ENCODE measurements around the gene ARID1A. TPM values are rescaled to one million over a fixed set of nuclear protein-coding genes. Genes with fewer than 3 reads are reported as not detected.

ARID1A gene
- total RNA-seq, 1 donor from 2014 or later, result 187 TPM

DNA sequence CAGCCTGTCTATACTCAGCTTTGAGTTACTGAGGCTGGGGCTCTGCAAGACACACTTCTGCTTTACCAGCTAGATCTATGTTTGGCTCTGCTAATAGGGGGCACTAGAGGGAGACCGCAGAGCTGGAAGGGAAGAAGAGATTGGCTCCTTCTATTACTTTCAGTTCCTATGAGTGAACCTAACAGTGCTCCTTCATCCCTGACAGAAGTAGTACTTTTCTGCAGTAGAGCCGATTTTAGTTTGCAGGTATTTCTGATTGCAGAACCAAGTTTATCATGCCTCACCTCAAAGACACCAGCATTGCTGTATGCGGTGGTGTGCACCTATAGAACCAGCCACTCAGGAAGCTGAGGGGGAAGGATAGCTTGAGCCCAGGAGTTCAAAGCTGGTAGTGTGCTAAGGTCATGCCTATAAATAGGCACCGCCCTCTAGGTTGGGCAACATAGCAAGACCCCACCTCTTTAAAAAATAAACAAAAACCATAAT lies 125.0 kb downstream of the ARID1A start:
- TF ChIP-seq, protein P1, sequence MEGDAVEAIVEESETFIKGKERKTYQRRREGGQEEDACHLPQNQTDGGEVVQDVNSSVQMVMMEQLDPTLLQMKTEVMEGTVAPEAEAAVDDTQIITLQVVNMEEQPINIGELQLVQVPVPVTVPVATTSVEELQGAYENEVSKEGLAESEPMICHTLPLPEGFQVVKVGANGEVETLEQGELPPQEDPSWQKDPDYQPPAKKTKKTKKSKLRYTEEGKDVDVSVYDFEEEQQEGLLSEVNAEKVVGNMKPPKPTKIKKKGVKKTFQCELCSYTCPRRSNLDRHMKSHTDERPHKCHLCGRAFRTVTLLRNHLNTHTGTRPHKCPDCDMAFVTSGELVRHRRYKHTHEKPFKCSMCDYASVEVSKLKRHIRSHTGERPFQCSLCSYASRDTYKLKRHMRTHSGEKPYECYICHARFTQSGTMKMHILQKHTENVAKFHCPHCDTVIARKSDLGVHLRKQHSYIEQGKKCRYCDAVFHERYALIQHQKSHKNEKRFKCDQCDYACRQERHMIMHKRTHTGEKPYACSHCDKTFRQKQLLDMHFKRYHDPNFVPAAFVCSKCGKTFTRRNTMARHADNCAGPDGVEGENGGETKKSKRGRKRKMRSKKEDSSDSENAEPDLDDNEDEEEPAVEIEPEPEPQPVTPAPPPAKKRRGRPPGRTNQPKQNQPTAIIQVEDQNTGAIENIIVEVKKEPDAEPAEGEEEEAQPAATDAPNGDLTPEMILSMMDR (IDR thresholded peaks at IDR 0.05; ENCODE audit: partially characterized antibody, unreplicated experiment), result no peak
- Mint-ChIP-seq H3K27ac (ENCODE audit: unreplicated experiment) (no peak overlapping the region), H3K4me3 (ENCODE audit: unreplicated experiment) (no peak overlapping the region), H3K4me1 (ENCODE audit: low read depth, unreplicated experiment) (no peaks in the 10 kb centered on the region), H3K9me3 (ENCODE audit: unreplicated experiment) (peaks cover 3% of the 10 kb centered on the region), H3K36me3 (ENCODE audit: unreplicated experiment) (no peaks in the 10 kb centered on the region), H3K27me3 (ENCODE audit: unreplicated experiment) (peaks cover 3% of the 10 kb centered on the region)
- no peak for DNase-seq

GRCh38 chr1:26822737-26823395 lies 127.1 kb downstream of the ARID1A start:
- Mint-ChIP-seq H3K9me3 (ENCODE audit: unreplicated experiment) (peaks cover 5% of the 10 kb centered on the region), H3K36me3 (ENCODE audit: unreplicated experiment) (no peaks in the 10 kb centered on the region), H3K4me3 (ENCODE audit: unreplicated experiment) (no peak overlapping the region), H3K27me3 (ENCODE audit: unreplicated experiment) (peaks cover 6% of the 10 kb centered on the region), H3K27ac (ENCODE audit: unreplicated experiment) (no peak overlapping the region), H3K4me1 (ENCODE audit: low read depth, unreplicated experiment) (peaks cover 5% of the 10 kb centered on the region)
- no peak for DNase-seq
- TF ChIP-seq, protein P1 (IDR thresholded peaks at IDR 0.05; ENCODE audit: partially characterized antibody, unreplicated experiment), result no peak

GRCh38 chr1:26824731-26825130 lies 128.9 kb downstream of the ARID1A start:
- Mint-ChIP-seq H3K9me3 (ENCODE audit: unreplicated experiment) (peaks cover 6% of the 10 kb centered on the region), H3K36me3 (ENCODE audit: unreplicated experiment) (no peaks in the 10 kb centered on the region), H3K27me3 (ENCODE audit: unreplicated experiment) (peaks cover 13% of the 10 kb centered on the region), H3K27ac (ENCODE audit: unreplicated experiment) (no peak overlapping the region), H3K4me1 (ENCODE audit: low read depth, unreplicated experiment) (peaks cover 16% of the 10 kb centered on the region), H3K4me3 (ENCODE audit: unreplicated experiment) (no peak overlapping the region)
- DNase-seq, result no peak
- TF ChIP-seq, protein P1 (IDR thresholded peaks at IDR 0.05; ENCODE audit: partially characterized antibody, unreplicated experiment), result no peak

- DNase-seq, result peak; percentile 82
- H3K27ac Mint-ChIP-seq (ENCODE audit: unreplicated experiment), result peak within 1 kb of the TSS; percentile 96
- H3K4me3 Mint-ChIP-seq (ENCODE audit: unreplicated experiment), result peak within 1 kb of the TSS; percentile 95
- peaks cover 7% of the 10 kb centered on the region for H3K9me3 Mint-ChIP-seq (ENCODE audit: unreplicated experiment)
- TF ChIP-seq, protein P1 (IDR thresholded peaks at IDR 0.05; ENCODE audit: partially characterized antibody, unreplicated experiment), result peak; percentile 49
- H3K27me3 Mint-ChIP-seq (ENCODE audit: unreplicated experiment), result peaks cover 11% of the 10 kb centered on the region
- H3K36me3 Mint-ChIP-seq (ENCODE audit: unreplicated experiment), result no peaks in the 10 kb centered on the region
- peaks cover 20% of the 10 kb centered on the region for H3K4me1 Mint-ChIP-seq (ENCODE audit: low read depth, unreplicated experiment)
Observed at GRCh38 chr1:26826261-26827105, 130.7 kb downstream of the ARID1A start, which contains the start of gene ZDHHC18. ZDHHC18 (plus strand) TSS chr1:26826688; CDS start chr1:26826805, 117 bp downstream.
